Activated B cell treated with CpG ODN at 0.5 μM for 24 hours (primary cell): Measurements from ENCODE around the gene RABGAP1L. TPM values are rescaled to one million over a fixed set of nuclear protein-coding genes. Genes with fewer than 3 reads are reported as not detected.
"Not testable (repeated sequence)": the region's sequence is repeated elsewhere in the genome, so short reads cannot be mapped to it uniquely, and the experiment has no call there.

Source experiments
- ATAC-seq: fragments of 200-7000 bp; cut with Tn5 transposase; one replicate; pipeline ENCODE4 v1.10.0; 2021; ENCODE audit warnings: low read depth, mild to moderate bottlenecking, moderate library complexity
- CTCF ChIA-PET: fragments of 350-600 bp; sonication (Branson Sonifier 250); formaldehyde crosslinking; loops from one replicate; lab custom pipeline; 2021; ENCODE audit warnings: antibody characterized with exemption; lab: Charles Lee
- POLR2A ChIA-PET: fragments of 350-600 bp; sonication (Branson Sonifier 250); formaldehyde crosslinking; loops from one replicate; lab custom pipeline; 2021; ENCODE audit warnings: antibody characterized with exemption; lab: Charles Lee
- DNase-seq: peaks from one replicate; pipeline ENCODE4 v3.0.0; 2022
- H3K27ac Mint-ChIP-seq: one replicate; pipeline ENCODE4 v1.8.0; 2020; ENCODE audit warnings: mixed read lengths
- H3K27me3 Mint-ChIP-seq: one replicate; pipeline ENCODE4 v1.8.0; 2021; ENCODE audit warnings: mixed read lengths
- H3K36me3 Mint-ChIP-seq: one replicate; pipeline ENCODE4 v1.8.0; 2021; ENCODE audit warnings: low read depth, mixed read lengths
- H3K4me1 Mint-ChIP-seq: one replicate; pipeline ENCODE4 v1.8.0; 2021; ENCODE audit warnings: mixed read lengths
- H3K4me3 Mint-ChIP-seq: one replicate; pipeline ENCODE4 v1.8.0; 2020; ENCODE audit warnings: mild to moderate bottlenecking, mixed read lengths
- H3K9me3 Mint-ChIP-seq: one replicate; pipeline ENCODE4 v1.8.0; 2020; ENCODE audit warnings: mixed read lengths
- intact Hi-C: fragments of 100-400 bp; cut with micrococcal nuclease; formaldehyde crosslinking; loops from one replicate; pipeline ENCODE4 v1.15.1; 2024
- total RNA-seq: library from RNA; stranded (reverse); gene quantifications from 2 replicates; pipeline ENCODE4 v1.2.3, GENCODE V29; 2022
- TF ChIP-seq, protein P1 (sequence below): fragments of 200-600 bp; IDR thresholded peaks from one replicate; pipeline ENCODE4 v1.8.0; 2022; ENCODE audit warnings: antibody characterized with exemption, mild to moderate bottlenecking

RABGAP1L gene
- total RNA-seq, 1 donor from 2014 or later: 126 TPM

DNA sequence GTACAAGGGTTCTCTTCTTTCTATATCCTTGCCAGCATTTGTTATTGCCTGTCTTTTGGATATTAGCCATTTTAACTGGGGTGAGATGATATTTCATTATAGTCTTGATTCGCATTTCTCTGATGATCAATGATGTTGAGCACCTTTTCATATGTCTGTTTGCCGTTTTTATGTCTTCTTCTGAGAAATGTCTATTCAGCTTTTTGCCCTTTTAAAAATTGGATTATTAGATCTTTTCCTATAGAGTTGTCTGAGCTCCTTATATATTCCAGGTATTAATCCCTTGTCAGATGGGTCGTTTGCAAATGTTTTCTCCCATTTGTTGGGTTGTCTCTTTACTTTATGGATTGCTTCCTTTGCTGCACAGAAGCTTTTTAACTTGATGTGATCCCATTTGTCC, 883.3 kb downstream of the RABGAP1L start:
- TF ChIP-seq, protein P1, sequence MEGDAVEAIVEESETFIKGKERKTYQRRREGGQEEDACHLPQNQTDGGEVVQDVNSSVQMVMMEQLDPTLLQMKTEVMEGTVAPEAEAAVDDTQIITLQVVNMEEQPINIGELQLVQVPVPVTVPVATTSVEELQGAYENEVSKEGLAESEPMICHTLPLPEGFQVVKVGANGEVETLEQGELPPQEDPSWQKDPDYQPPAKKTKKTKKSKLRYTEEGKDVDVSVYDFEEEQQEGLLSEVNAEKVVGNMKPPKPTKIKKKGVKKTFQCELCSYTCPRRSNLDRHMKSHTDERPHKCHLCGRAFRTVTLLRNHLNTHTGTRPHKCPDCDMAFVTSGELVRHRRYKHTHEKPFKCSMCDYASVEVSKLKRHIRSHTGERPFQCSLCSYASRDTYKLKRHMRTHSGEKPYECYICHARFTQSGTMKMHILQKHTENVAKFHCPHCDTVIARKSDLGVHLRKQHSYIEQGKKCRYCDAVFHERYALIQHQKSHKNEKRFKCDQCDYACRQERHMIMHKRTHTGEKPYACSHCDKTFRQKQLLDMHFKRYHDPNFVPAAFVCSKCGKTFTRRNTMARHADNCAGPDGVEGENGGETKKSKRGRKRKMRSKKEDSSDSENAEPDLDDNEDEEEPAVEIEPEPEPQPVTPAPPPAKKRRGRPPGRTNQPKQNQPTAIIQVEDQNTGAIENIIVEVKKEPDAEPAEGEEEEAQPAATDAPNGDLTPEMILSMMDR: no peak
- DNase-seq (no peak), ATAC-seq (no peak)
- ChIA-PET POLR2A (no interaction called here), CTCF (no interaction called here)
- intact Hi-C loops: no loop called here
- H3K9me3 Mint-ChIP-seq: no peaks in the 10 kb centered on the region
- no peaks in the 10 kb centered on the region for H3K36me3 Mint-ChIP-seq
- H3K27me3 Mint-ChIP-seq: peaks cover 11% of the 10 kb centered on the region
- H3K27ac Mint-ChIP-seq: no peak overlapping the region
- no peaks in the 10 kb centered on the region for H3K4me1 Mint-ChIP-seq
- no peak overlapping the region for H3K4me3 Mint-ChIP-seq

DNA sequence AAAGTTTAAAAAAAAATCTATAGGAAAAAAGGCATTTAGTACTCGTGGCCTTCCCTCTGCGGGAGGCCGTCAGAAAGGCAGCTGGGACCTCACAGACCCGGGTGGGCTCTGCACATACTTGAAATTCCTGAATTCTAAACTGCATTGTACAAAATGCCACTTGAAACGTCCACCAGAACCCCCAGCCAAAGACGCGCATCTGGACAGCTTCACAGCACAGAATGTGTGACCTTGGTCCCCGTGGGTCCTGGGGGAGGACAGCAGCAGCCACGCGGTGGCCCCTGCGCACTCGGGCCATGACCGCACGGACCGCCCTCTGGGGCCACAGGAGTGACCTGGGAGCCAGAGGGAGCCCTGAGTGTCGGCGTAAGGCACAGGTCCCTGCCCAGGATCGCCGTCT, 884.5 kb downstream of the RABGAP1L start:
- Mint-ChIP-seq H3K36me3 (no peaks in the 10 kb centered on the region), H3K27ac (no peak overlapping the region), H3K4me3 (no peak overlapping the region), H3K9me3 (no peaks in the 10 kb centered on the region), H3K4me1 (no peaks in the 10 kb centered on the region), H3K27me3 (peaks cover 21% of the 10 kb centered on the region)
- DNase-seq: no peak
- ChIA-PET POLR2A (no interaction called here), CTCF (no interaction called here)
- intact Hi-C loops: no loop called here
- TF ChIP-seq, protein P1: no peak
- ATAC-seq: no peak

DNA sequence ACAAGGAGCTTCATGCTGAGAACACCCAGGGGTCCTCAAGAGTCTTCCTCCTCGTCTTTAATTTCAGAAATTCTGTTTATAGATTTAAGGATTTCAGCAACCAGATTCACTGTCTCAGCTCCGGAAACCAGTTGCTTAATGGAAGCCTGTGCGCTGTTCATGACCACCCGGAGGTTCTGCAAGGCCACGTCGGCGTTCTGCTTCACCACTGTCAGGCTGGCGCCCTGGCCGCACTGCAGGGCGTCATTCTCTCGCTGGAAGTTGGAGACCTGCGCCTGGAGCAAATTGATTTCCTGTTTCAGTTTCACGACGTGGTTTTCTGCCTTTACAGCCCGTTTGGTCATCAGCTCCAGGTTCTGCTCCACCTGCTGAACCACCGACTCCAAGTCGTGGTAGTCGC, 885.3 kb downstream of the RABGAP1L start:
- H3K9me3 Mint-ChIP-seq, ATAC-seq, POLR2A ChIA-PET, H3K4me3 Mint-ChIP-seq, H3K27ac Mint-ChIP-seq, H3K4me1 Mint-ChIP-seq, CTCF ChIA-PET, H3K36me3 Mint-ChIP-seq, DNase-seq, intact Hi-C loops: not testable (repeated sequence)
- H3K27me3 Mint-ChIP-seq: peaks cover 27% of the 10 kb centered on the region

Other genes with a start within 250 kb of the RABGAP1L start
- gene SERPINC1, start 242.2 kb upstream of the RABGAP1L start, total RNA-seq: 0.24 TPM in 2 replicates
- gene RC3H1, start 137.2 kb upstream of the RABGAP1L start, total RNA-seq: 45.6 and 55.6 TPM in 2 replicates